Measurements from ENCODE around the gene ANKS4B. TPM values are rescaled to one million over a fixed set of nuclear protein-coding genes. Genes with fewer than 3 reads are reported as not detected.

The ANKS4B gene, protein sequence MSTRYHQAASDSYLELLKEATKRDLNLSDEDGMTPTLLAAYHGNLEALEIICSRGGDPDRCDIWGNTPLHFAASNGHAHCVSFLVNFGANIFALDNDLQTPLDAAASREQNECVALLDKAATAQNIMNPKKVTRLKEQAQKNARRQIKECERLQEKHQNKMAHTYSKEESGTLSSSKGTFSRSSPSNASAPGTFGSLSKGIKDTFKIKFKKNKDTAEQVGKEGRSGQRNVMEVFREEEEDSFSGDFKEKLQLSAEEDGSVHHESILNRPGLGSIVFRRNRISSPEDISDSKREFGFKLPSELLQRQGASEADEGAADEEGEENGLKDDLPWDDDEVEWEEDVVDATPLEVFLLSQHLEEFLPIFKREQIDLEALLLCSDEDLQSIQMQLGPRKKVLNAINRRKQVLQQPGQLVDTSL
- 3.5 and 4.8 TPM in 2 replicates for total RNA-seq (2022)
- Bru-seq, nascent RNA, result percentile 61 among the genes with signal in this experiment
- BruChase-seq, experiment 1, labeled RNA remaining after a 2-hour chase, result percentile 61 among the genes with signal in this experiment
- BruChase-seq, experiment 2, labeled RNA remaining after a 6-hour chase, result percentile 51 among the genes with signal in this experiment
- long read RNA-seq, full-length matches to known transcripts, result 8 of 12 reads
- long read RNA-seq, partial matches to known transcripts, result 0 of 12 reads
- long read RNA-seq, other reads (novel, unspliced or antisense), result 4 of 12 reads

DNA sequence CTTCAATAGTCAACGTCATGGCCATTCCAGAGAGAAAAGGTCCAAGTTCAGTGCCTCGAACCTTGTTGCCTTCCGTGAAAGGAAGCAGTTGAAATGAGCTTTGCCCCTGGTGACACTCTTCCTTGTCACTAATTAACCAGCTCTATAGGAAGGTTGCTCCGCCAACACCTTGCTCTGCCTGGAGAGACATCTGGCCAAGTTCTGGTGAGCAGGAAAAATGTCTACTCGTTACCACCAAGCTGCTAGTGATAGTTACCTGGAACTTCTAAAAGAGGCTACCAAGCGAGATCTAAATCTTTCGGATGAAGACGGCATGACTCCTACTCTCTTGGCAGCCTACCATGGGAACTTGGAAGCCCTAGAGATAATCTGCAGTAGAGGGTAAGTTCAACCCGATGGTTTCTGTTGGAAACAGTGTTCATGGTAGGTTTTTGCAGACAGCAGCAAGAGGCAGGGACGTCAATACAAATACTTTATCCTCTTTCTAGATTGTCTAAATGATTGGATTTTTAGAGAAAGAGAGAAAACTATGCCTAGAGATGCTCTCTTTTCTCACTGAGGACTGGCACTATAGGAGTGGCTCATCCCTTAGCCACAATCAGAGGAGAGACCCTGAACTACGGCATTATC lies at the start of gene ANKS4B:
TSS of gene ANKS4B (plus strand) at position 179 of the 630 bp plus-strand sequence. CDS start at position 218, 39 bp downstream.
- peak; percentile 54 to 71 for DNase-seq
- Histone ChIP-seq H3K9me3 (no peaks in the 10 kb centered on the region), H3K4me3 (ENCODE audit: low read depth, low read length) (peak within 1 kb of the TSS; percentile 43), H3K27me3 (replicated peaks; ENCODE audit: control insufficient read depth, insufficient read depth, low read length) (no peaks in the 10 kb centered on the region), H3K36me3 (ENCODE audit: control insufficient read depth, insufficient read depth, low read length) (peaks cover 2% of the 10 kb centered on the region), H3K4me1 (peaks cover 22% of the 10 kb centered on the region)
- H3K4me3 Mint-ChIP-seq (ENCODE audit: unreplicated experiment), result peak within 1 kb of the TSS; percentile 76
- H3K4me1 Mint-ChIP-seq (ENCODE audit: low read depth, unreplicated experiment), result peaks cover 20% of the 10 kb centered on the region
- H3K9me3 Mint-ChIP-seq (ENCODE audit: unreplicated experiment), result no peaks in the 10 kb centered on the region
- ChIA-PET POLR2A (no interaction called here), CTCF (interaction anchor here (0.6 to 1.2 kb wide), 3 partner anchors 45 to 1079 kb away, joined by 4 to 7 read pairs (median 5); no protein-coding TSS in a partner anchor)
- BruUV-seq (replicated peaks), result TSS peak; percentile 70
- no peaks in the 10 kb centered on the region for H3K36me3 Mint-ChIP-seq (ENCODE audit: insufficient read depth, unreplicated experiment)
- intact Hi-C loops (cut with micrococcal nuclease; ENCODE audit: unreplicated experiment), result loop anchor here (2.0 kb wide), 1 partner anchor 45 kb away; no protein-coding TSS in a partner anchor
- TF ChIP-seq, protein P1, sequence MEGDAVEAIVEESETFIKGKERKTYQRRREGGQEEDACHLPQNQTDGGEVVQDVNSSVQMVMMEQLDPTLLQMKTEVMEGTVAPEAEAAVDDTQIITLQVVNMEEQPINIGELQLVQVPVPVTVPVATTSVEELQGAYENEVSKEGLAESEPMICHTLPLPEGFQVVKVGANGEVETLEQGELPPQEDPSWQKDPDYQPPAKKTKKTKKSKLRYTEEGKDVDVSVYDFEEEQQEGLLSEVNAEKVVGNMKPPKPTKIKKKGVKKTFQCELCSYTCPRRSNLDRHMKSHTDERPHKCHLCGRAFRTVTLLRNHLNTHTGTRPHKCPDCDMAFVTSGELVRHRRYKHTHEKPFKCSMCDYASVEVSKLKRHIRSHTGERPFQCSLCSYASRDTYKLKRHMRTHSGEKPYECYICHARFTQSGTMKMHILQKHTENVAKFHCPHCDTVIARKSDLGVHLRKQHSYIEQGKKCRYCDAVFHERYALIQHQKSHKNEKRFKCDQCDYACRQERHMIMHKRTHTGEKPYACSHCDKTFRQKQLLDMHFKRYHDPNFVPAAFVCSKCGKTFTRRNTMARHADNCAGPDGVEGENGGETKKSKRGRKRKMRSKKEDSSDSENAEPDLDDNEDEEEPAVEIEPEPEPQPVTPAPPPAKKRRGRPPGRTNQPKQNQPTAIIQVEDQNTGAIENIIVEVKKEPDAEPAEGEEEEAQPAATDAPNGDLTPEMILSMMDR (IDR thresholded peaks at IDR 0.05; ENCODE audit: insufficient read depth in 1 of 2, low read depth in 1 of 2, low read length in 1 of 2, severe bottlenecking in 1 of 2, unreplicated experiment in 1 of 2), result no peak
- H3K27ac Mint-ChIP-seq (ENCODE audit: unreplicated experiment), result peak within 1 kb of the TSS; percentile 62
- no peaks in the 10 kb centered on the region for H3K27me3 Mint-ChIP-seq (ENCODE audit: insufficient read depth, unreplicated experiment)

DNA sequence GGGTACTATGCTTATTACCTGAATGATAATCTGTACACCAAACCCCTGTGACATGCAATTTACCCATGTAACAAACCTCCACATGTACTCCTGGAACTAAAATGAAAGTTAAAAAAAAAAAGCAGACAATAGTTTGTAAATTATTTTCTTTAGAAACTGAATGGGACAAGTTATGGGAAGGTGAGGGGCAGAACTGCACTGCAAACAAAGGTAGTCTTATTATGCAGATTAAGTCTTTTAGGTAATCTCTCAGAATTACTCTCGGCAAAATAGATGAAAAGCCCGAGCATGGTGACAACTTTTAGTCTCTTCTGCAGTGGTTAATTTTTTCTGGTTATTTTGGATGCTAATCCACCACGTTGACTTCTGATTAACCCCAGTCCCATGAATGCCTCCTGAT lies 49.5 kb upstream of the ANKS4B start:
- Histone ChIP-seq H3K4me3 (ENCODE audit: low read depth, low read length) (no peak overlapping the region), H3K36me3 (ENCODE audit: control insufficient read depth, insufficient read depth, low read length) (no peaks in the 10 kb centered on the region; the same call in none of the 2 replicates), H3K4me1 (peaks cover 3% of the 10 kb centered on the region; the same call in 1 of the 2 replicates), H3K9me3 (no peaks in the 10 kb centered on the region), H3K27me3 (replicated peaks; ENCODE audit: control insufficient read depth, insufficient read depth, low read length) (no peaks in the 10 kb centered on the region)
- Mint-ChIP-seq H3K9me3 (ENCODE audit: unreplicated experiment) (no peaks in the 10 kb centered on the region), H3K27ac (ENCODE audit: unreplicated experiment) (no peak overlapping the region), H3K27me3 (ENCODE audit: insufficient read depth, unreplicated experiment) (no peaks in the 10 kb centered on the region), H3K36me3 (ENCODE audit: insufficient read depth, unreplicated experiment) (peaks cover 4% of the 10 kb centered on the region), H3K4me3 (ENCODE audit: unreplicated experiment) (no peak overlapping the region), H3K4me1 (ENCODE audit: low read depth, unreplicated experiment) (no peaks in the 10 kb centered on the region)
- ChIA-PET CTCF (no interaction called here), POLR2A (no interaction called here)
- no peak for DNase-seq
- BruUV-seq (replicated peaks), result no TSS peak
- TF ChIP-seq, protein P1 (IDR thresholded peaks at IDR 0.05; ENCODE audit: insufficient read depth in 1 of 2, low read depth in 1 of 2, low read length in 1 of 2, severe bottlenecking in 1 of 2, unreplicated experiment in 1 of 2), result no peak
- intact Hi-C loops (cut with micrococcal nuclease; ENCODE audit: unreplicated experiment), result no loop called here

DNA sequence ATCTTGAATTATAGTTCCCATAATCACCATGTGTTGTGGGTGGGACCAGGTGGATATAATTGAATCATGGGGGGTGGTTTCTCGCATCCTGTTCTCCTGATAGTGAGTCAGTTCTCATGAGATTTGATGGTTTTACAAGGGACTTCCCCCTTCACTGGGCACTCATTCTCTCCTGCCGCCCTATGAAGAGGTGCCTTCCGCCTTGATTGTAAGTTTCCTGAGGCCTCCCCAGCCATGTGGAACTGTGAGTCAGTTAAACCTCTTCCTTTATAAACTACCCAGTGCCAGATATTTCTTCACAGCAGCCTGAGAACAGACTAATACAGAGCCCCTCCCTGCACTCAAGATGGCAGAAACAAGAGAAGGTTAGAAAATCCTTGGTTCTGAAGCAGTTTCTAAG lies 48.7 kb upstream of the ANKS4B start:
- H3K27me3 ChIP-seq (replicated peaks; ENCODE audit: control insufficient read depth, insufficient read depth, low read length), result no peaks in the 10 kb centered on the region
- H3K4me3 Mint-ChIP-seq (ENCODE audit: unreplicated experiment), result no peak overlapping the region
- no peaks in the 10 kb centered on the region for H3K9me3 ChIP-seq
- no peaks in the 10 kb centered on the region for H3K9me3 Mint-ChIP-seq (ENCODE audit: unreplicated experiment)
- peaks cover 3% of the 10 kb centered on the region; the same call in 1 of the 2 replicates for H3K4me1 ChIP-seq
- intact Hi-C loops (cut with micrococcal nuclease; ENCODE audit: unreplicated experiment), result no loop called here
- H3K27me3 Mint-ChIP-seq (ENCODE audit: insufficient read depth, unreplicated experiment), result no peaks in the 10 kb centered on the region
- POLR2A ChIA-PET, result no interaction called here
- no peak overlapping the region for H3K4me3 ChIP-seq (ENCODE audit: low read depth, low read length)
- H3K36me3 Mint-ChIP-seq (ENCODE audit: insufficient read depth, unreplicated experiment), result peaks cover 4% of the 10 kb centered on the region
- no peaks in the 10 kb centered on the region; the same call in 1 of the 2 replicates for H3K36me3 ChIP-seq (ENCODE audit: control insufficient read depth, insufficient read depth, low read length)
- H3K4me1 Mint-ChIP-seq (ENCODE audit: low read depth, unreplicated experiment), result no peaks in the 10 kb centered on the region
- no peak for DNase-seq
- BruUV-seq (replicated peaks), result no TSS peak
- TF ChIP-seq, protein P1 (IDR thresholded peaks at IDR 0.05; ENCODE audit: insufficient read depth in 1 of 2, low read depth in 1 of 2, low read length in 1 of 2, severe bottlenecking in 1 of 2, unreplicated experiment in 1 of 2), result no peak
- H3K27ac Mint-ChIP-seq (ENCODE audit: unreplicated experiment), result no peak overlapping the region
- CTCF ChIA-PET, result no interaction called here

All from Caco-2 (cell line).